Heart right ventricle (tissue), 16 donors: ENCODE data around the gene SF3B1. TPM values are rescaled to one million over a fixed set of nuclear protein-coding genes. Genes with fewer than 3 reads are reported as not detected.
A peak's percentile ranks its signal among the peaks of the same experiment; 100 is the strongest.

Experiments used
- ATAC-seq, 8 donors: fragments of 200-7000 bp; cut with Tn5 transposase; one replicate each; pipeline ENCODE4 v1.9.1; 2020; ENCODE audit warnings: mild to moderate bottlenecking in 8 of 8, moderate library complexity in 8 of 8, moderate number of reproducible peaks in 1 of 8
- DNase-seq, 2 donors: peaks; one replicate each; pipeline ENCODE4 v3.0.0-alpha.2; 2020
- H3K27ac ChIP-seq, 10 donors: fragments of 200-600 bp; sonication (generic) in 2 of 10; one replicate each; pipeline versions ENCODE4 v1.5.0 to v1.8.0; 2020 to 2022; ENCODE audit warnings: mild to moderate bottlenecking in 3 of 10
- H3K27me3 ChIP-seq, 7 donors: fragments of 200-600 bp; one replicate each; pipeline ENCODE4 v1.8.0; 2021 to 2022; ENCODE audit warnings: mild to moderate bottlenecking in 2 of 7
- H3K36me3 ChIP-seq, 9 donors: fragments of 200-600 bp; sonication (generic) in 1 of 9; one replicate each; pipeline versions ENCODE4 v1.5.0 to v1.8.0; 2020 to 2022; ENCODE audit warnings: mild to moderate bottlenecking in 2 of 9
- H3K4me1 ChIP-seq, 9 donors: fragments of 200-600 bp; sonication (generic) in 1 of 9; one replicate each; pipeline versions ENCODE4 v1.5.0 to v1.8.0; 2020 to 2022; ENCODE audit warnings: mild to moderate bottlenecking in 4 of 9
- H3K4me3 ChIP-seq, 10 donors: fragments of 200-600 bp; sonication (generic) in 2 of 10; one replicate each; pipeline versions ENCODE4 v1.5.0 to v1.8.0; 2020 to 2022; ENCODE audit warnings: mild to moderate bottlenecking in 7 of 10, moderate library complexity in 2 of 10
- H3K9me3 ChIP-seq, 11 donors: fragments of 200-600 bp in 10 of 11; sonication (generic) in 2 of 11; one replicate each; pipeline versions ENCODE4 v1.5.0 to v1.8.0; 2013 to 2022; ENCODE audit warnings: mild to moderate bottlenecking in 2 of 11, control low read depth in 1 of 11, moderate library complexity in 1 of 11
- CTCF ChIP-seq, 9 donors: fragments of 200-600 bp; sonication (generic) in 2 of 9; IDR thresholded peaks; one replicate each; pipeline versions ENCODE4 v1.5.0 to v1.8.0; 2021 to 2022; ENCODE audit warnings: antibody characterized with exemption in 9 of 9, mild to moderate bottlenecking in 5 of 9, moderate library complexity in 1 of 9
- WGBS, 2 donors: extraction: QIAGEN DNeasy Blood & Tissue Kit; methylation state at CpG; one replicate each; pipeline ENCODE4 v1.1.7; 2013; ENCODE audit warnings: inconsistent platforms in 1 of 2; 5-methylcytosine and 5-hydroxymethylcytosine counted together
- intact Hi-C, 10 donors: fragments of 100-400 bp; cut with DNase I; formaldehyde crosslinking; loops; one replicate each; pipeline versions ENCODE4 v1.11.1 to v1.14.2; 2022
- polyA plus RNA-seq, 2 donors: library from polyadenylated mRNA; stranded (reverse); fragments of 200-250 nt; gene quantifications; one replicate each; pipeline ENCODE4 v1.2.3, GENCODE V29; 2013
- total RNA-seq, 10 donors: library from RNA; stranded (reverse); fragmentation: NEBNext Ultra II Directional in 3 of 10; extraction: Animal tissue kit (Norgen Biotek cat#: 25700) in 3 of 10; gene quantifications; one replicate each; pipeline versions ENCODE4 v1.2.1 to v1.2.4, GENCODE V29; 2021 to 2023
- donor health status: Arrhythmogenic right ventricular cardiomyopathy.
- donor health status: ischemic (EF 13 %, LVEDD 7.1; RV severe dilation, severe dysfunction).
- donor health status: healthy with polysubstance abuse.
- donor health status: DM: no; HTN: yes; CAD: no.
- donor health status: DM: no; HTN: no; CAD: no.
- donor health status: ischemic (EF 25% LVEDD 6.9; RV normal size, moderate dysfunction).
- donor health status: ischemic (EF 25% LVEDD 5.7; RV mildly dilated, moderate dysfunction).
- donor health status: healthy.
- donor health status: DM: yes; HTN: yes; CAD: no.
- donor health status: Ischemic cardiomyopathy.
- donor health status: ischemic (EF 35%, LVEDD 5.7; RV mildly dilated, moderate dysfunction).
- donor health status: nonischemic (EF 11% LVEDD 7.7; RV severe dilation, severe dysfunction).
- donor health status: DM: yes; HTN: yes; CAD: no.
- donor health status: PGD.
- donor health status: ischemic (EF 29% LVEDD 5.4; RV normal size, mild dysfunction).
- donor health status: nonischemic (EF 23%, LVEDD 6.1; RV moderate dilation, normal function).

The SF3B1 gene
- total and polyA plus RNA-seq, 12 donors = 103 to 206 (median 151) TPM

- TF ChIP-seq CTCF (IDR thresholded peaks at IDR 0.05) = no peak
- no peaks in the 10 kb centered on the region for H3K4me1 ChIP-seq
- no peak for ATAC-seq
- intact Hi-C loops = loop anchor here in 1 of 10 donors (10.0 kb wide), 1 partner anchor 67 kb away; no protein-coding TSS in a partner anchor
- H3K27ac ChIP-seq = no peak overlapping the region
- H3K4me3 ChIP-seq = no peak overlapping the region
- no peaks in the 10 kb centered on the region for H3K27me3 ChIP-seq
- WGBS, 2 donors = 97 to 99% methylated on average over 5 of the region's 5 CpGs
- H3K9me3 ChIP-seq = no peaks in the 10 kb centered on the region
- H3K36me3 ChIP-seq = peaks cover 0 to 100% (median 72%) of the 10 kb centered on the region in 9 donors
- no peak for DNase-seq
Observed at GRCh38 chr2:197472166-197472565, 37.3 kb upstream of the SF3B1 start.

- 70 to 74% methylated on average over 1 of the region's 1 CpG for WGBS, 2 donors
- Histone ChIP-seq H3K27me3 (no peaks in the 10 kb centered on the region), H3K4me1 (peaks cover under 1 to 27% (median 9%) of the 10 kb centered on the region in 9 donors), H3K9me3 (no peaks in the 10 kb centered on the region), H3K27ac (no peak overlapping the region), H3K36me3 (peaks cover 0 to 98% (median 52%) of the 10 kb centered on the region in 9 donors), H3K4me3 (no peak overlapping the region)
- intact Hi-C loops = loop anchor here in 2 of 10 donors (5.0 to 10.0 kb wide), 3 partner anchors 33 to 49 kb away; partner anchors contain the start of gene HSPD1 (in 1 of the 2)
- DNase-seq (no peak), ATAC-seq (peak in 1 of 8 donors; percentile 35)
- TF ChIP-seq CTCF (IDR thresholded peaks at IDR 0.05) = no peak
Observed at GRCh38 chr2:197464175-197464574, 29.3 kb upstream of the SF3B1 start.

GRCh38 chr2:197461057-197461456 lies 26.2 kb upstream of the SF3B1 start:
- H3K4me1 ChIP-seq = peaks cover 3 to 43% (median 12%) of the 10 kb centered on the region in 9 donors
- no peaks in the 10 kb centered on the region for H3K27me3 ChIP-seq
- H3K4me3 ChIP-seq = no peak overlapping the region
- no peak for TF ChIP-seq CTCF (IDR thresholded peaks at IDR 0.05)
- ATAC-seq = peak in 4 of 8 donors; percentile 20 to 76 (median 36)
- DNase-seq = no peak
- intact Hi-C loops = loop anchor here in 2 of 10 donors (5.0 to 10.0 kb wide), 3 partner anchors 34 to 46 kb away; partner anchors contain the start of gene HSPD1 (in 1 of the 2)
- WGBS, 2 donors = 67 to 78% methylated on average over 2 of the region's 2 CpGs
- H3K27ac ChIP-seq = no peak overlapping the region
- peaks cover 0 to 69% (median 28%) of the 10 kb centered on the region in 9 donors for H3K36me3 ChIP-seq
- H3K9me3 ChIP-seq = no peaks in the 10 kb centered on the region

GRCh38 chr2:197460649-197461048 lies 25.8 kb upstream of the SF3B1 start:
- peaks cover 0 to 65% (median 25%) of the 10 kb centered on the region in 9 donors for H3K36me3 ChIP-seq
- no peak overlapping the region for H3K27ac ChIP-seq
- no peak overlapping the region for H3K4me3 ChIP-seq
- no peaks in the 10 kb centered on the region for H3K9me3 ChIP-seq
- intact Hi-C loops = loop anchor here in 2 of 10 donors (5.0 to 10.0 kb wide), 3 partner anchors 33 to 46 kb away; partner anchors contain the start of gene HSPD1 (in 1 of the 2)
- ATAC-seq (no peak), DNase-seq (no peak)
- TF ChIP-seq CTCF (IDR thresholded peaks at IDR 0.05) = no peak
- no peaks in the 10 kb centered on the region for H3K27me3 ChIP-seq
- WGBS, 2 donors = 87 to 92% methylated on average over 4 of the region's 4 CpGs
- H3K4me1 ChIP-seq = peaks cover 3 to 44% (median 12%) of the 10 kb centered on the region in 9 donors
